HG03442 (cell line): ENCODE data around the gene POTEF.
"Not testable (repeated sequence)": the region's sequence is repeated elsewhere in the genome, so short reads cannot be mapped to it uniquely, and the experiment has no call there.

Experiments used
- ATAC-seq: cut with Tn5 transposase; IDR thresholded peaks from one replicate; pipeline ENCODE4 v1.9.1; 2021; ENCODE audit warnings: mild to moderate bottlenecking, moderate library complexity; ENCODE audit not compliant: unreplicated experiment

The POTEF gene

DNA sequence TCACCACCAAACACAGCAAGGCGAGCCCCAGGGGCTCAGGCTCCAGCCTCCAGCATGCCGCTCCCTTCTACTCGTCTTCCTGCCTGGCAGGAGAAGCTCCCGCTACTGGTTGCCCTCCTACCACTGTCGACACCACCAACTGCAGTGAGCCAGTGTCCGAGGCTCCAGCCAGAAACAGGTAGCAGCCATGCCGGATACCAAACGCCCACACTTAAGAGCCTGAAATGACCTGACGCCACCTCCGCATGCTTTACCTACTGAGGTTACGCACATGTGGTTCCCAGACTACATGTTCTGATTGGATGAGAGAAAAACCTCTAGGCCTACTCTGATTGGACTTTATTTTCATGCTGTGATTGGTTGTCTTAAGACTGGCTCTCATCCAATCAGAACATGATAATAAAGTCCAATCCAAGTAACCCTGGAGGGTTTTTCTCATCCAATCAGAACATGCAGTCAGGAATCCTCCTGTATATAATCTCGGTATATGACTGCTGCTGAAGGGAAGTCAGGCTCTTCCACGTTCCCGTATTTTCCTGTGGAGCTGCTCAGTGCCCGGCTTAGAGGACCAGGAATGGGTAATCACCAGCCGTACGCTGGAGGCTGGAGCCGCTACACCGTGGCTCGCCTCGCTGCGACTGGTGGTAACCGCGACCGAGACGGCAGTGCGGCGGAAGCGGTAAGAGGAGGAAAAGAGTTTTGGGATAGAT is at the start of gene POTEF:
POTEF (minus strand) TSS at position 103 of the 710 bp plus-strand sequence. CDS start 8,707 bp downstream, outside the sequence.
- not testable (repeated sequence) for ATAC-seq

DNA sequence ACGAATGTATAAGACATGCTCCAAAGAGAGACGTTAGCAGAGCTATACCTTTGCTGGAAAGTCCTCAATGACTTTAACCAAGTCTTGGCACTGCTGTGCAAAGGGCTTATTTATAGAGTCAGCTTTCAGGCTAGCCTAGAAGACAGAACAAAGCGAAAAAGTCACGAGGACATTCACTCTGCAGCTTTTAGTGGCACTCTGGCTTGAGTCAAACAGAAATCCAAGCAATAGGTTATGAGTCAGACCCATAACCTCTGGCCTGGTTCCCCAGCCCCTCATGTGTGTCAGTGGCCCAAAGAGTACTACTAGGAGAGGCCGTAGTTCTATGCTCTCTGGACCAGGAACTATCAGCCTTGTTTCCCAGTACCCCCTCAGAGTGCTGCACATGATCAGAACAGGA is 45.8 kb upstream of the POTEF start:
- ATAC-seq: peak; percentile 97

DNA sequence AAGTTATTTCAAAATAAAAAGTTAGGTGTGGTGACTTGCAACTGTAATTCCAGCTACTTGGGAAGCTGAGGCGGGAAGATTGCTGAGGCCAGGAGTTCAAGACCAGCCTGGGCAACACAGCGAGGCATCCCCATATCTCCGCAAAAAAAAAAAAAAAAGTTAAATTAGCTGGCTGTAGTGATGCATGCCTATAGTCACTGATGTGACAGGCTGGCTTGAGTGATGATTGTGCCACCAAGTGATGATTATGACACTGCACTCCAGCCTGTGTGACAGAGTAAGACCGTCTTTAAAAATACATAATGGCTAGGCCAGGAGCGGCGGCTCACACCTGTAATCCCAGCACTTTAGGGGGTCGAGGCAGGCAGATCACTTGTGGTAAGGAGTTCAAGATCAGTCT is 40.9 kb upstream of the POTEF start:
- no peak for ATAC-seq

DNA sequence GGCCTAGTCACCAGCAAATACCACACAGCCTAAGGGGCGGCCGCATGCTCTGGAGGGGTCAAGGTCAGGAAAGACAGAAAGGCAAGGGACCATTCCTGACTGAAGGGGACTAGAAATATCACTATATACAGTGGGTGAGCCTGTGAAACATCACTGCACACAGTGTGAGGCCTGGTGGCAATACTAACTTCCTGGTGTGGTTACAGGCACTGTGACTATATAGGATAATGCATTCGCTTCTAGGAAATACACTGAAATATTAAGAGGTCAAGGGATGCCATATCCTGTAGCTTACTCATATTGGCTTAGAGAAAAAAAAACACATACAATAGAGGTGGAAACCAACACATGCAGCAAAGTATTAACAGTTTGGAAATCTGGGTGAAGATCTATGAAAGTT is 40.1 kb upstream of the POTEF start:
- not testable (repeated sequence) for ATAC-seq

- not testable (repeated sequence) for ATAC-seq
Measured at GRCh38 chr2:130166611-130167010, 37.6 kb upstream of the POTEF start.

- no peak for ATAC-seq
Measured at GRCh38 chr2:130165293-130166016, 36.4 kb upstream of the POTEF start.

GRCh38 chr2:130162968-130163367 is 33.9 kb upstream of the POTEF start:
- ATAC-seq: no peak

GRCh38 chr2:130162486-130162885 is 33.5 kb upstream of the POTEF start:
- ATAC-seq: not testable (repeated sequence)

GRCh38 chr2:130160838-130161705 is 32.0 kb upstream of the POTEF start:
- ATAC-seq: not testable (repeated sequence)

DNA sequence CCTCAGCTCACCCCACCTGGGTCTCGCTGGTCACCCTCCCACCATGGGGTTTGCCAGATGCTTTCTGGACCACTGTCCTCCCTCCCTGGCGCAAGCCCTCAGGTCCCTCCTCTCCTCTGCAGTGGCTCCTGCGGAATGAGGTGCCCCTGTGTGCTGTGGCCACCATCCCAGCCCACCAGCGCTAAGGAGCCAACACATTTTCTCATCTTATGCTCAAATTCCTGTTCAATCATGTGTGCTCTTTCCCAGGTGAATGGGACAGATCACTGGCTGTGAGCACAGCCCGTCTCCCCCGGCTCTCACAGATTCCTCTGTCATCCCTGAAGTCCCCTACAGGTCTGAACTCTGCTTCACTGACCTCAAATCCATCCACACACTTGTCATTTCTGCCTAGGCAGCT is 31.1 kb upstream of the POTEF start:
- ATAC-seq: no peak

DNA sequence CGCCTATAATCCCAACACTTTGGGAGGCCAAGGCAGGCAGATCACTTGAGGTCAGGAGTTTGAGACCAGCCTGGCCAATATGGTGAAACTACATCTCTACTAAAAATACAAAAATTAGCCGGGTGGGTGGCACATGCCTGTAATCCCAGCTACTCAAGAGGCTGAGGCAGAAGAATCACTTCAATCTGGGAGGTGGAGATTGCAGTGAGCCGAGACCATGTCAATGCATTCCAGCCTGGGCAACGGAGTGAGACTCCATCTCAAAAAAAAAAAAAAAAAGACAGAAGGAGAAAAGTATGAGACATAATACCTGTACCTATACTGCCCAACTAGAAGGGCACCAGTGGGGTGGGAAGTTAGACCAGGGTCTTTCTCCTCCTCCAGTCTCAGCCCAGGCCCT is 30.4 kb upstream of the POTEF start:
- ATAC-seq: not testable (repeated sequence)

- ATAC-seq: no peak
Measured at GRCh38 chr2:130158631-130159030, 29.6 kb upstream of the POTEF start.

- ATAC-seq: peak; percentile 83
Measured at GRCh38 chr2:130157825-130158514, 28.9 kb upstream of the POTEF start.

DNA sequence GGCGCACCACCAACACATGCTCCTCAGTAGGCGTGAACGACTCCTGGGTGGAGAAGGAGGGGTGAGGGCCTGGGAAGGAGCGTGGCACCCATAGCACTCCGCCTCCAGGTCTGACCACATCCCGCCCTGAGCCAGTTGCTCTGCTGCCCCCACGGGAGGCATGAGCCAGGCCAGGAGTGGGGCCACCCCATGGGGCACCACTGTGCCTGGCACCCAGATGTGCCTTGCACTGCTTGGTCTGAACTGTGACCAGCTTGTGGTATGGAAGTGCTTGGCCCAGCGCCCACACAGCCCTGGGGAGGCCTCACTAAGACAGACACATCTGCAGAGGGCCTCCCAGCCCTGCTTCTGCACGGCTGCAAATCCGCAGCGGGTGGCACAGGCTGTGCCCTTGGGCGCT is 28.3 kb upstream of the POTEF start:
- ATAC-seq: peak; percentile 32

GRCh38 chr2:130156624-130157004 is 27.6 kb upstream of the POTEF start:
- no peak for ATAC-seq

GRCh38 chr2:130155956-130156623 is 27.1 kb upstream of the POTEF start:
- not testable (repeated sequence) for ATAC-seq

DNA sequence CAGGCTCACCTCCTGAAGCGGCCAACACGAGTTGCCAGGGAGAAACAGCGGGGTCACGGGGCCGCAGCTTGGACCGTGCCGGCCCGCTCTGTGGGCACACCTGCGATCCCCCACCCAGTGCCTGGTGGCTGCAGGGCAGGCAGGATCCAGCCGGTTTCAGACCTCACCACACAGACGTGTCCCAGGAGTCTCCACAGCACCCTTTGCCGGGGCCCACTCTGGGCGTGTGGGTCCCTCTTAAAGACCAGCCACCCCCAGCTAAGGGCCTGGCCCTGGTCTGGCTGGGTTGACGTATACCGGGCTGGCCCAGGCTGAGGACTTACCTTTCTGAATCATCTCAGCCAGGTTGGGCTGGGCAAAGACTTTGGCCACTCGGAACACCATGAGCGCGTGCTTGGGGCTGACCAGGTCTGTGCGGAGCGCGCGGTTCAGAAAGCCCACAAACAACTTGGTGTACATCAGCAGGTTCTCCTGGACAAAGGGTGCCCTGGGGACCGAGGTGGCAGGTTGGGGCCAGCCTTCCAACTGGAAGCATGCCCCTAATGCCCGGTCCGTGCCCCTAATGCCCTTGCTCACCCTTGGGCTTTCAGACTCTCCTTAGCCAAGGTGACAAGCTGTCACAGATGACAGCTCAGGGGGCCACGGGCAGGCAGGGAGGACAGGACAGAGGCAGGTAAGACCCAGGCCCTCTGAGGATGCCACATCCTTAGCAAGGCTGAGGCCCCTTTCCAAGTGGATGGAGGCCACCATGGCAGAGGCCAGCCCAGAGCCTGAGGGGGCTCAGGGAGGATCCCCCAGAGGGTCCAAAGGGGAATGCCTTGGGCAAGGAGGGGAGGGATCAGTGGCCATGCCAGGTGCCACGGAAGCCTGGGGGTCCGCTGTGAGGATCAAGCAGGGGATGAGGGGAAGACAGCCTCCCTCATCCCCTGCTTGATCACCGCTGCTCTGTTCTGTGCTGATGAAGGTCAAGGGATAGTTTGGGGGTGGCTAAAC is 26.0 kb upstream of the POTEF start:
- ATAC-seq: no peak

GRCh38 chr2:130154423-130154770 is 25.4 kb upstream of the POTEF start:
- ATAC-seq: not testable (repeated sequence)
